ENCODE measurements around the gene OAT. TPM values are rescaled to one million over a fixed set of nuclear protein-coding genes. Genes with fewer than 3 reads are reported as not detected.

Gene OAT
- total and polyA plus RNA-seq, 2 of the 4 experiments (the other 2 are of a cell fraction): 110 to 152 TPM

DNA sequence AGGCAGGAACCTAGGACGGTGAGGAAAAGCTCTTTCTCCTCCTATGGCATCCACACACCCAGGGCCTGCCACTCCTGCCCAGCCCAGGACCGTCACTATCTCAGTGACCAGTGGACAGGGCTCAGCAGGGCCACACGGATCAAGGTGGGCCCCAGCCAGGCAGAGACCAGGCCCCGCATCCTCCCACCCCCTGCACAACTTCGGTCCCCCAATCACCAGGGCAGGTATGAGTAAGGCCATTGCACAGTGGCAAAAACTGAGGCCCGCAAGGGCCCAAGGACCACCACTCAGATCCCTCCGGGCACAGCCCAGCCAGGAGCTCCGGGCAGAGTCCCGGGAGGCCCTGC is 30.3 kb downstream of the OAT start:
- Histone ChIP-seq H2BK5ac (ENCODE audit: low read depth, low read length, poor library complexity, severe bottlenecking) (no peak overlapping the region), H3K9me3 (ENCODE audit: control insufficient read depth, insufficient read depth, low read length) (no peaks in the 10 kb centered on the region), H3K4ac (ENCODE audit: low read depth, low read length) (no peak overlapping the region), H3K36me3 (ENCODE audit: control insufficient read depth, insufficient read depth, low read length) (no peaks in the 10 kb centered on the region), H3K4me2 (ENCODE audit: low read depth, low read length) (no peak overlapping the region; the same call in 1 of the 2 replicates), H3K4me1 (ENCODE audit: control insufficient read depth, insufficient read depth, low read length) (no peaks in the 10 kb centered on the region), H3K14ac (replicated peaks; ENCODE audit: low read depth, low read length) (no peak overlapping the region), H2AK5ac (ENCODE audit: low read depth, low read length) (no peak overlapping the region), H3K27ac (ENCODE audit: insufficient read depth, low read length) (no peak overlapping the region), H3K9me1 (ENCODE audit: insufficient read depth, low read length) (no peaks in the 10 kb centered on the region), H3K56ac (ENCODE audit: extremely low read depth, insufficient read depth, low read length) (no peak overlapping the region), H2BK120ac (ENCODE audit: low read depth, low read length) (no peak overlapping the region), H4K20me1 (ENCODE audit: insufficient read depth, low read length) (no peaks in the 10 kb centered on the region), H3K79me1 (ENCODE audit: low read depth in 1 of 2, low read length in 2 of 2) (no peaks in the 10 kb centered on the region), H2BK20ac (ENCODE audit: low read depth, low read length) (no peak overlapping the region), H3K18ac (ENCODE audit: low read depth, low read length) (no peak overlapping the region), H3K4me3 (ENCODE audit: insufficient read depth, low read depth, low read length) (no peak overlapping the region), H2AK9ac (replicated peaks; ENCODE audit: low read depth, low read length, poor library complexity) (peak overlapping the region; percentile 85), H4K8ac (ENCODE audit: low read depth in 2 of 2, low read length in 2 of 2) (peak overlapping the region; percentile 75 to 77; a peak in 2 of 4 replicates), H3K9ac (ENCODE audit: low read depth, low read length) (peak overlapping the region; percentile 43; the same call in 1 of the 2 replicates), H2BK15ac (ENCODE audit: low read depth, low read length) (no peak overlapping the region), H3K27me3 (ENCODE audit: control insufficient read depth, insufficient read depth, low read length) (no peaks in the 10 kb centered on the region; the same call in 1 of the 2 replicates), H4K5ac (ENCODE audit: low read depth, low read length) (no peak overlapping the region; the same call in 1 of the 2 replicates), H3K23ac (ENCODE audit: low read depth, low read length) (no peak overlapping the region), H4K91ac (ENCODE audit: insufficient read depth, low read depth, low read length) (no peak overlapping the region), H2AFZ (replicated peaks; ENCODE audit: low read length, poor library complexity) (peak overlapping the region; percentile 98)
- intact Hi-C loops (cut with micrococcal nuclease): loop anchor here (5.0 kb wide), 1 partner anchor 1346 kb away; no protein-coding TSS in a partner anchor
- BruUV-seq (replicated peaks): no TSS peak
- in situ Hi-C loops (cut with MboI; ENCODE audit: low sequenced_read_pairs): loop anchor here (5.0 to 25.0 kb wide), 3 partner anchors 396 to 1251 kb away; partner anchors contain the start of genes HMX2 and HMX3
- CTCF ChIA-PET: interaction anchor here (1.0 to 1.7 kb wide), 5 partner anchors 17 to 394 kb away, joined by 3 to 18 read pairs (median 4); no protein-coding TSS in a partner anchor
- ATAC-seq (ENCODE audit: low read depth) (no peak), DNase-seq (no peak)
- 100% methylated on average over 1 of the region's 9 CpGs; no CpG with 5 or more reads in 1 of the 2 experiments for WGBS, 2 experiments (ENCODE audit: extremely low coverage in 2 of 2, insufficient read length in 1 of 2)
- TF ChIP-seq MAFK (IDR thresholded peaks at IDR 0.05; ENCODE audit: low read depth, low read length) (no peak), BHLHE40 (IDR thresholded peaks at IDR 0.05; ENCODE audit: low read depth, low read length) (no peak), RCOR1 (IDR thresholded peaks at IDR 0.05; ENCODE audit: insufficient replicate concordance, low read length) (no peak), SMC3 (IDR thresholded peaks at IDR 0.05; ENCODE audit: low read depth, low read length) (no peak), POLR2A (IDR thresholded peaks at IDR 0.05; ENCODE audit: low read depth, low read length) (no peak), RFX5 (IDR thresholded peaks at IDR 0.05; ENCODE audit: low read depth, low read length) (no peak)
- dilution Hi-C loops (cut with HindIII; ENCODE audit: low sequenced_read_pairs, unreplicated experiment): loop anchor here (25.0 kb wide), 1 partner anchor 401 kb away; no protein-coding TSS in a partner anchor
- POLR2A ChIA-PET (ENCODE audit: unreplicated experiment): no interaction called here
